GM19395 (cell line): ENCODE measurements around the gene ELF1.
"Not testable (repeated sequence)": the region's sequence is repeated elsewhere in the genome, so short reads cannot be mapped to it uniquely, and the experiment has no call there.

Experiments used
- ATAC-seq: cut with Tn5 transposase; IDR thresholded peaks from one replicate; pipeline ENCODE4 v1.9.1; 2021; ENCODE audit warnings: mild to moderate bottlenecking, moderate library complexity; ENCODE audit not compliant: unreplicated experiment

ELF1 gene

GRCh38 chr13:40984668-40985366 lies 34.3 kb downstream of the ELF1 start:
- ATAC-seq = peak; percentile 65

- ATAC-seq = no peak
These were observed 35.1 kb downstream of the ELF1 start for GRCh38 chr13:40983725-40984667.

- no peak for ATAC-seq
These were observed 35.9 kb downstream of the ELF1 start for GRCh38 chr13:40983259-40983658.

GRCh38 chr13:40982772-40983171 lies 36.3 kb downstream of the ELF1 start:
- peak; percentile 69 for ATAC-seq

- ATAC-seq = no peak
These were observed 37.2 kb downstream of the ELF1 start for GRCh38 chr13:40981949-40982348.

GRCh38 chr13:40981361-40981760 lies 37.8 kb downstream of the ELF1 start:
- no peak for ATAC-seq

GRCh38 chr13:40980461-40980860 lies 38.7 kb downstream of the ELF1 start:
- no peak for ATAC-seq

- no peak for ATAC-seq
These were observed 39.9 kb downstream of the ELF1 start for GRCh38 chr13:40979232-40979631.

GRCh38 chr13:40978109-40978508 lies 41.0 kb downstream of the ELF1 start:
- not testable (repeated sequence) for ATAC-seq

- no peak for ATAC-seq
These were observed 43.7 kb downstream of the ELF1 start for GRCh38 chr13:40975441-40975840.

- peak; percentile 82 for ATAC-seq
These were observed 44.4 kb downstream of the ELF1 start for GRCh38 chr13:40974460-40975407.

- ATAC-seq = no peak
These were observed 45.7 kb downstream of the ELF1 start for GRCh38 chr13:40973409-40973808.

GRCh38 chr13:40971321-40971720 lies 47.8 kb downstream of the ELF1 start:
- ATAC-seq = no peak

GRCh38 chr13:40970803-40971202 lies 48.3 kb downstream of the ELF1 start:
- no peak for ATAC-seq

GRCh38 chr13:40969169-40969901 lies 49.8 kb downstream of the ELF1 start:
- ATAC-seq = peak; percentile 64

- no peak for ATAC-seq
These were observed 50.6 kb downstream of the ELF1 start for GRCh38 chr13:40968416-40969000.

- ATAC-seq = no peak
These were observed 52.8 kb downstream of the ELF1 start for GRCh38 chr13:40966298-40966697.

GRCh38 chr13:40963927-40964326 lies 55.2 kb downstream of the ELF1 start:
- ATAC-seq = no peak

GRCh38 chr13:40961826-40962225 lies 57.3 kb downstream of the ELF1 start:
- ATAC-seq = no peak

GRCh38 chr13:40961214-40961613 lies 57.9 kb downstream of the ELF1 start:
- no peak for ATAC-seq
